Heart left ventricle (tissue), 16 donors: ENCODE data around the gene CFAP91. TPM values are rescaled to one million over a fixed set of nuclear protein-coding genes. Genes with fewer than 3 reads are reported as not detected.
A peak's percentile ranks its signal among the peaks of the same experiment; 100 is the strongest.

Source experiments
- ATAC-seq, 4 donors: fragments of 200-7000 bp; cut with Tn5 transposase; one replicate each; pipeline ENCODE4 v1.9.1; 2020 to 2022; ENCODE audit warnings: moderate library complexity in 4 of 4, mild to moderate bottlenecking in 3 of 4, moderate number of reproducible peaks in 1 of 4
- DNase-seq, 5 donors: peaks; one replicate each; pipeline ENCODE4 v3.0.0-alpha.2; 2020
- H3K27ac ChIP-seq, 12 donors: fragments of 200-600 bp; sonication (generic) in 4 of 12; one replicate each; pipeline versions ENCODE4 v1.5.0 to v1.8.0; 2016 to 2022; ENCODE audit warnings: mild to moderate bottlenecking in 2 of 12
- H3K27me3 ChIP-seq, 9 donors: fragments of 200-600 bp; sonication (generic) in 2 of 9; one replicate each; pipeline versions ENCODE4 v1.5.1 to v1.8.0; 2016 to 2022; ENCODE audit warnings: mild to moderate bottlenecking in 3 of 9
- H3K36me3 ChIP-seq, 9 donors: fragments of 200-600 bp; sonication (generic) in 2 of 9; one replicate each; pipeline versions ENCODE4 v1.5.0 to v1.8.0; 2018 to 2022; ENCODE audit warnings: mild to moderate bottlenecking in 2 of 9
- H3K4me1 ChIP-seq, 12 donors: fragments of 200-600 bp; sonication (generic) in 4 of 12; one replicate each; pipeline versions ENCODE4 v1.5.0 to v1.8.0; 2016 to 2022; ENCODE audit warnings: mild to moderate bottlenecking in 3 of 12
- H3K4me3 ChIP-seq, 12 donors: fragments of 200-600 bp; sonication (generic) in 4 of 12; one replicate each; pipeline versions ENCODE4 v1.5.0 to v1.8.0; 2017 to 2022; ENCODE audit warnings: mild to moderate bottlenecking in 9 of 12, moderate library complexity in 4 of 12
- H3K9me3 ChIP-seq, 12 donors: fragments of 200-600 bp; sonication (generic) in 4 of 12; one replicate each; pipeline versions ENCODE4 v1.5.0 to v1.8.0; 2016 to 2022; ENCODE audit warnings: mild to moderate bottlenecking in 1 of 12
- CTCF ChIP-seq, 12 donors: fragments of 200-600 bp; sonication (generic) in 4 of 12; IDR thresholded peaks; one replicate each; pipeline versions ENCODE4 v1.5.0 to v1.8.0; 2018 to 2022; ENCODE audit warnings: antibody characterized with exemption in 12 of 12, mild to moderate bottlenecking in 5 of 12
- POLR2A ChIP-seq, 2 donors: fragments of 450-650 bp; IDR thresholded peaks; one replicate each; pipeline ENCODE4 v1.6.1; 2017; ENCODE audit warnings: antibody characterized with exemption in 2 of 2, mild to moderate bottlenecking in 2 of 2, moderate library complexity in 2 of 2
- WGBS, 4 donors: extraction: QIAGEN DNeasy Blood & Tissue Kit in 2 of 4; methylation state at CpG; one replicate each; pipeline versions ENCODE4 v1.1.5 to v1.1.7; 2013 to 2018; 5-methylcytosine and 5-hydroxymethylcytosine counted together
- intact Hi-C, 10 donors: fragments of 100-400 bp; cut with DNase I; formaldehyde crosslinking; loops; one replicate each; pipeline versions ENCODE4 v1.11.1 to v1.14.2; 2022
- polyA plus RNA-seq, 2 donors: library from polyadenylated mRNA; stranded (reverse); fragments of 200-250 nt; gene quantifications; one replicate each; pipeline ENCODE4 v1.2.3, GENCODE V29; 2013
- total RNA-seq, 9 donors: library from RNA; depleted of rRNA in 2 of 9; stranded (reverse); fragments of >200 nt in 2 of 9; fragmentation: NEBNext Ultra II Directional in 3 of 9; extraction: Animal tissue kit (Norgen Biotek cat#: 25700) in 3 of 9; gene quantifications; one replicate each; pipeline versions ENCODE4 v1.1.0 to v1.2.4, GENCODE V29; 2016 to 2023
- donor health status: ischemic (EF 13 %, LVEDD 7.1; RV severe dilation, severe dysfunction).
- donor health status: healthy with polysubstance abuse.
- donor health status: DM: no; HTN: yes; CAD: no.
- donor health status: DM: no; HTN: no; CAD: no.
- donor health status: ischemic (EF 25% LVEDD 6.9; RV normal size, moderate dysfunction).
- donor health status: ischemic (EF 25% LVEDD 5.7; RV mildly dilated, moderate dysfunction).
- donor health status: healthy.
- donor health status: DM: yes; HTN: yes; CAD: no.
- donor health status: ischemic (EF 35%, LVEDD 5.7; RV mildly dilated, moderate dysfunction).
- donor health status: nonischemic (EF 11% LVEDD 7.7; RV severe dilation, severe dysfunction).
- donor health status: DM: yes; HTN: yes; CAD: no.
- donor health status: PGD.
- donor health status: ischemic (EF 29% LVEDD 5.4; RV normal size, mild dysfunction).
- donor health status: nonischemic (EF 23%, LVEDD 6.1; RV moderate dilation, normal function).

CFAP91 gene
- total and polyA plus RNA-seq, 11 donors, result 0.16 to 1.9 (median 0.43) TPM; not detected in 1

- DNase-seq (no peak), ATAC-seq (no peak)
- H3K9me3 ChIP-seq, result no peaks in the 10 kb centered on the region
- 74 to 80% (median 76%) methylated on average over 8 of the region's 8 CpGs for WGBS, 4 donors
- H3K27ac ChIP-seq, result peak overlapping the region in 1 of 12 donors; percentile 63
- H3K4me1 ChIP-seq, result peaks cover 0 to 34% (median 7%) of the 10 kb centered on the region in 12 donors
- no peaks in the 10 kb centered on the region for H3K36me3 ChIP-seq
- H3K4me3 ChIP-seq, result peak overlapping the region in 2 of 12 donors; percentile 50 to 62
- no peaks in the 10 kb centered on the region for H3K27me3 ChIP-seq
- intact Hi-C loops, result no loop called here
- no peak for TF ChIP-seq CTCF (IDR thresholded peaks at IDR 0.05)
These were observed 1.2 kb downstream of the CFAP91 start for GRCh38 chr3:119703820-119704531.

GRCh38 chr3:119715105-119715504, 12.3 kb downstream of the CFAP91 start:
- ATAC-seq (peak in 3 of 4 donors; percentile 53 to 78 (median 67)), DNase-seq (no peak)
- Histone ChIP-seq H3K27ac (no peak overlapping the region), H3K4me1 (peaks cover 0 to 8% (median 0%) of the 10 kb centered on the region in 12 donors), H3K36me3 (peaks cover 0 to 2% (median 0%) of the 10 kb centered on the region in 9 donors), H3K4me3 (no peak overlapping the region), H3K9me3 (no peaks in the 10 kb centered on the region), H3K27me3 (no peaks in the 10 kb centered on the region)
- intact Hi-C loops, result loop anchor here in 1 of 10 donors (10.0 kb wide), 1 partner anchor 100 kb away; no protein-coding TSS in a partner anchor
- WGBS, 4 donors, result 87 to 96% (median 93%) methylated on average over 2 of the region's 2 CpGs
- no peak for TF ChIP-seq POLR2A (IDR thresholded peaks at IDR 0.05)
- no peak for TF ChIP-seq CTCF (IDR thresholded peaks at IDR 0.05)

GRCh38 chr3:119716998-119717397, 14.2 kb downstream of the CFAP91 start:
- TF ChIP-seq CTCF (IDR thresholded peaks at IDR 0.05) (no peak), POLR2A (IDR thresholded peaks at IDR 0.05) (no peak)
- 76 to 78% (median 76%) methylated on average over 3 of the region's 3 CpGs for WGBS, 4 donors
- H3K4me3 ChIP-seq, result no peak overlapping the region
- DNase-seq (no peak), ATAC-seq (peak in 3 of 4 donors; percentile 44 to 62 (median 59))
- no peaks in the 10 kb centered on the region for H3K27me3 ChIP-seq
- no peak overlapping the region for H3K27ac ChIP-seq
- H3K36me3 ChIP-seq, result peaks cover 0 to 2% (median 0%) of the 10 kb centered on the region in 9 donors
- intact Hi-C loops, result loop anchor here in 1 of 10 donors (10.0 kb wide), 1 partner anchor 98 kb away; no protein-coding TSS in a partner anchor
- peaks cover 0 to 8% (median 0%) of the 10 kb centered on the region in 12 donors for H3K4me1 ChIP-seq
- no peaks in the 10 kb centered on the region for H3K9me3 ChIP-seq

- Histone ChIP-seq H3K27ac (no peak overlapping the region), H3K36me3 (peaks cover 0 to 2% (median 0%) of the 10 kb centered on the region in 9 donors), H3K4me1 (peaks cover 0 to 8% (median 0%) of the 10 kb centered on the region in 12 donors), H3K9me3 (no peaks in the 10 kb centered on the region), H3K27me3 (no peaks in the 10 kb centered on the region), H3K4me3 (no peak overlapping the region)
- TF ChIP-seq CTCF (IDR thresholded peaks at IDR 0.05) (no peak), POLR2A (IDR thresholded peaks at IDR 0.05) (no peak)
- DNase-seq, result no peak
- no peak for ATAC-seq
- 73 to 79% (median 77%) methylated on average over 5 of the region's 5 CpGs for WGBS, 4 donors
- intact Hi-C loops, result loop anchor here in 1 of 10 donors (10.0 kb wide), 1 partner anchor 97 kb away; no protein-coding TSS in a partner anchor
These were observed 14.7 kb downstream of the CFAP91 start for GRCh38 chr3:119717520-119717919.
